Gastrocnemius medialis (tissue), 4 donors: ENCODE results near the gene TNC. TPM values are rescaled to one million over a fixed set of nuclear protein-coding genes. Genes with fewer than 3 reads are reported as not detected.
"Not testable (repeated sequence)": the region's sequence is repeated elsewhere in the genome, so short reads cannot be mapped to it uniquely, and the experiment has no call there.

Experiments
- ATAC-seq, 2 donors: fragments of 150-250 bp; one replicate each; pipeline ENCODE4 v1.9.1; 2016
- DNase-seq, 2 donors: peaks; one replicate each; pipeline ENCODE4 v3.0.0-alpha.2; 2019
- H3K27ac ChIP-seq, 4 donors: fragments of 200-600 bp; sonication (generic); 1 replicate in 1 of 4; 2 replicates in 3 of 4; pipeline ENCODE4 v1.5.1; 2016 to 2018; ENCODE audit warnings: mild to moderate bottlenecking in 2 of 4, moderate library complexity in 1 of 4
- H3K27me3 ChIP-seq, 3 donors: fragments of 200-600 bp; sonication (generic) in 2 of 3; 1 replicate in 1 of 3; 2 replicates in 2 of 3; pipeline versions ENCODE4 v1.5.1 to v1.6.0; 2016 to 2019; ENCODE audit warnings: mild to moderate bottlenecking in 1 of 3, moderate library complexity in 1 of 3
- H3K36me3 ChIP-seq, 2 donors: fragments of 200-600 bp; sonication (generic) in 1 of 2; one replicate each; pipeline ENCODE4 v1.5.1; 2017 to 2018
- H3K4me1 ChIP-seq, 2 donors: fragments of 200-600 bp; sonication (generic) in 1 of 2; one replicate each; pipeline ENCODE4 v1.5.1; 2016 to 2017; ENCODE audit warnings: mild to moderate bottlenecking in 2 of 2
- H3K4me3 ChIP-seq, 4 donors: fragments of 200-600 bp; sonication (generic) in 3 of 4; 1 replicate in 1 of 4; 2 replicates in 3 of 4; pipeline ENCODE4 v1.5.1; 2016 to 2019; ENCODE audit warnings: mild to moderate bottlenecking in 2 of 4
- H3K9me3 ChIP-seq, 3 donors: fragments of 200-600 bp; sonication (generic) in 2 of 3; 1 replicate in 1 of 3; 2 replicates in 2 of 3; pipeline ENCODE4 v1.5.1; 2016 to 2019
- POLR2A ChIP-seq, 2 donors: fragments of 450-650 bp; IDR thresholded peaks; one replicate each; pipeline ENCODE4 v1.6.1; 2017; ENCODE audit warnings: antibody characterized with exemption in 2 of 2, mild to moderate bottlenecking in 2 of 2, moderate library complexity in 2 of 2
- in situ Hi-C, 4 donors: fragments of 200-750 bp; cut with MboI; loops; one replicate each; pipeline versions ENCODE4 v1.15.0 to v1.8.0; 2017; ENCODE audit warnings: low sequenced_read_pairs in 4 of 4
- intact Hi-C: fragments of 100-400 bp; cut with DNase I; formaldehyde crosslinking; loops from one replicate; pipeline ENCODE4 v1.15.1; 2023; ENCODE audit warnings: low total_unique reads
- total RNA-seq, 4 donors: library from RNA; depleted of rRNA; stranded (reverse); fragments of >200 nt; gene quantifications; one replicate each; pipeline versions ENCODE4 v1.1.0 to v1.2.3, GENCODE V29; 2016
- TF ChIP-seq, protein P1 (sequence below), 5 experiments: fragments of 450-650 bp in 3 of 5; fragments of 200-600 bp in 2 of 5; sonication (generic) in 2 of 5; IDR thresholded peaks in 4 of 5; conservative IDR thresholded peaks in 1 of 5; 1 replicate in 4 of 5; 2 replicates in 1 of 5; pipeline ENCODE4 v1.5.1; 2016 to 2019; ENCODE audit warnings: antibody characterized with exemption in 5 of 5, mild to moderate bottlenecking in 3 of 5, moderate library complexity in 3 of 5

Gene TNC
- total RNA-seq, 4 donors from 2014 or later: 4.3 to 17.6 (median 10.7) TPM; not detected in 1

DNA sequence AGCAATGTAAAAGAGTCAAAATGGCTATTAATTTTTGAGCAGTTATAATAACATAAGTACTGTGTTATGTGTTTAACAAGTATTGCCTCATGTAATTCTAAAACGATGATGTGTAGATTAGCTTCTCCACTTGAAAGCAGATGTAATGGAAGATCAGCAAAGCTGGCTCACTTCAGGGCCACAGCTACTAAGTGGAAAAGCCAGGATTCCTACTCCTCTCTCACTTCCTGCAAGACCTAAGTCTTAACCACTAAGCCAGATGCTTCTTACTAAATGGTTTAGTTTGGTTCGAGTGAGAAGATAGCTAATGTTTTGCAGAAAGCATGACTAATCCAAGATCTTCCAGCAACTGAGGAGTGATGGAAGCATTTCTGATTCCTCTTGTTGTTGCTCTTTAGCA, 15.7 kb upstream of the TNC start:
- H3K27ac ChIP-seq: no peak overlapping the region
- no peak overlapping the region for H3K4me3 ChIP-seq
- no peaks in the 10 kb centered on the region for H3K4me1 ChIP-seq
- DNase-seq (no peak), ATAC-seq (no peak)
- in situ Hi-C loops: no loop called here
- intact Hi-C loops: no loop called here
- no peaks in the 10 kb centered on the region for H3K27me3 ChIP-seq
- H3K9me3 ChIP-seq: no peaks in the 10 kb centered on the region
- TF ChIP-seq, protein P1, sequence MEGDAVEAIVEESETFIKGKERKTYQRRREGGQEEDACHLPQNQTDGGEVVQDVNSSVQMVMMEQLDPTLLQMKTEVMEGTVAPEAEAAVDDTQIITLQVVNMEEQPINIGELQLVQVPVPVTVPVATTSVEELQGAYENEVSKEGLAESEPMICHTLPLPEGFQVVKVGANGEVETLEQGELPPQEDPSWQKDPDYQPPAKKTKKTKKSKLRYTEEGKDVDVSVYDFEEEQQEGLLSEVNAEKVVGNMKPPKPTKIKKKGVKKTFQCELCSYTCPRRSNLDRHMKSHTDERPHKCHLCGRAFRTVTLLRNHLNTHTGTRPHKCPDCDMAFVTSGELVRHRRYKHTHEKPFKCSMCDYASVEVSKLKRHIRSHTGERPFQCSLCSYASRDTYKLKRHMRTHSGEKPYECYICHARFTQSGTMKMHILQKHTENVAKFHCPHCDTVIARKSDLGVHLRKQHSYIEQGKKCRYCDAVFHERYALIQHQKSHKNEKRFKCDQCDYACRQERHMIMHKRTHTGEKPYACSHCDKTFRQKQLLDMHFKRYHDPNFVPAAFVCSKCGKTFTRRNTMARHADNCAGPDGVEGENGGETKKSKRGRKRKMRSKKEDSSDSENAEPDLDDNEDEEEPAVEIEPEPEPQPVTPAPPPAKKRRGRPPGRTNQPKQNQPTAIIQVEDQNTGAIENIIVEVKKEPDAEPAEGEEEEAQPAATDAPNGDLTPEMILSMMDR (IDR thresholded peaks at IDR 0.05 in 4 of 5, conservative IDR thresholded peaks at IDR 0.05 in 1 of 5): no peak
- no peak for TF ChIP-seq POLR2A (IDR thresholded peaks at IDR 0.05)
- no peaks in the 10 kb centered on the region for H3K36me3 ChIP-seq

DNA sequence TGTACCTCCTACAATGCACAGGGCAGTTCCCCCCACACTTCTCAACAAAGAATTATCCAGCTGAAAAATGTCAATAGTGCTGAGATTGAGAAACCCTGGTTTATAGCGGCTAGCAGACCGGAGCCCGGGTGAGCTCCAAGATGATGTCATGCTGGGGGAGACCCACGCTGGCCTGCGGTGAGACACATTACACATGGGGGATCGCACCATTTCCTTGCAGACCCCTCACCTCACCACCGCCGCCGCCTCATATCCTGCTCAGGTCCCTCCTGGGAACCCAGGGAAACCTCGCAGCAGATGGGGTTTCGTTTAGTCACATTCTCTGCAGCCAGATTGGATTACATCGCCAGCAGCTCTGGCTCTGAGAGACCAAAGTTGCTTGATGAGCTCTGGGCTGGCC, 14.7 kb upstream of the TNC start:
- no peak for TF ChIP-seq POLR2A (IDR thresholded peaks at IDR 0.05)
- TF ChIP-seq, protein P1 (IDR thresholded peaks at IDR 0.05 in 4 of 5, conservative IDR thresholded peaks at IDR 0.05 in 1 of 5): no peak
- in situ Hi-C loops: no loop called here
- no peaks in the 10 kb centered on the region for H3K27me3 ChIP-seq
- DNase-seq (no peak), ATAC-seq (no peak)
- intact Hi-C loops: no loop called here
- no peaks in the 10 kb centered on the region for H3K9me3 ChIP-seq
- H3K4me1 ChIP-seq: no peaks in the 10 kb centered on the region
- no peaks in the 10 kb centered on the region for H3K36me3 ChIP-seq
- no peak overlapping the region for H3K27ac ChIP-seq
- H3K4me3 ChIP-seq: no peak overlapping the region

DNA sequence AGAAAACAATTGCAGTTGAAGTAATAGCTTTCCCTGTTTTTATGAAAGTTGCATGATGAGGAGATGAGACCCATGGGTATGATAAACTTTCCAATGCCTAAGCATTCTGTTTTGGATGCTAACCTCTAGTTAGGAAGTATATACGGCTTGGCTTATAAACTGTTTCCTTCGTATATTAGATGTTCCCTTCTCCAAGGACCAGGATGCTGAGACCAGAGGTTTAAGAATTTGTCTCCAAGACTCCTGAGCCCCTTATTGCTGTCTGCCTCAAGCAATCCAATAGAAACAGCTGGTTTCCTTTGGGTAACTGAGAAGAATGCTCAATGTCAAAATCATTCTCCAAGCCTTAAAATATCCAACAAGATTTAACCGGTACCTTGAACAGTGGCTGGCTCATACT, 12.2 kb upstream of the TNC start:
- intact Hi-C loops: no loop called here
- Histone ChIP-seq H3K27ac (no peak overlapping the region), H3K9me3 (peaks cover 0 to 6% (median 0%) of the 10 kb centered on the region in 3 donors), H3K27me3 (no peaks in the 10 kb centered on the region), H3K4me3 (no peak overlapping the region), H3K4me1 (no peaks in the 10 kb centered on the region), H3K36me3 (no peaks in the 10 kb centered on the region)
- DNase-seq: no peak
- in situ Hi-C loops: no loop called here
- no peak for TF ChIP-seq POLR2A (IDR thresholded peaks at IDR 0.05)
- TF ChIP-seq, protein P1 (IDR thresholded peaks at IDR 0.05 in 4 of 5, conservative IDR thresholded peaks at IDR 0.05 in 1 of 5): no peak
- no peak for ATAC-seq

DNA sequence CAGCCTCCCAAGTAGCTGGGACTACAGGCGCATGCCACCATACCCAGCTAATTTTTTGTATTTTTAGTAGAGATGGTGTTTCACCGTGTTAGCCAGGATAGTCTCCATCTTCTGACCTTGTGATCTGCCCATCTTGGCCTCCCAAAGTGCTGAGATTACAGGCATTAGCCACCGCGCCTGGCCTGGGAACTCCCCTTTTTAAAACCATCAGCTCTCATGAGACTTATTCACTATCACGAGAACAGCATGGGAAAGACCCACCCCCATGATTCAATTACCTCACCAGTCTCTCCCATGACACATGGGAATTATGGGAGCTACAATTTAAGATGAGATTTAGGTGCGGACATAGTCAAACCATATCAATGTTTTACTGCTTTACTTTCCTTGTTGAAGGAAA, 10.8 kb upstream of the TNC start:
- H3K4me3 ChIP-seq, DNase-seq, H3K9me3 ChIP-seq, intact Hi-C loops, in situ Hi-C loops, H3K27ac ChIP-seq, ATAC-seq, H3K36me3 ChIP-seq, H3K4me1 ChIP-seq, H3K27me3 ChIP-seq: not testable (repeated sequence)

DNA sequence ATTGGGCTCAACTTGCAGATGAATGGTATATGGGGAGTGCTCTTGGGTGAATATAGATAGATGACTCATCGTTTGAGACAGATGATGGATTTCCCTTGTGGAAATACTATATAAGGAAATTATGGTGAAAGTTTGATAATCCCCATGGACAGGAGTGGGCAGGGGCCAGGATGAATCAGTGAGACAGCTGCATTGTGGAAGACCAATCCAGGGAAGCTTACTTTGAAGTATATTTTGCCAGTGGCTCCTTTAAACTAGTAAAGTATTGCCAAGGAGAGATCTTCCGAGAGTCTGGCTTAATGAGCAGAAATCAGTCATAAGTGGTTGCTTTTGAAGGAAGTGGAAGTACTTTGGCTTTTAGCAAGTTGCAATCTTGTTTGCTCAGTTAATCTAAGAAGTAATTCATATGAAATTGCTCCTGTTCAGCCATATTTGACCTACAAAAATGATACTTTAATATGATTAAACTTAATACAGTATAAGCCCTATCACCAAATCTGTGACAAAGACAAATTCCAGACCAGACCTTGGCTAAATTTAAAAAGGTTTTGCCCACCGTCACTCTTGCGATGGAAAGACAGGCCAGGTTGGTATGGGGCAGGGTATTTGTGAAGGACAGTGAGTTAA, 9.3 kb upstream of the TNC start:
- Histone ChIP-seq H3K4me1 (no peaks in the 10 kb centered on the region), H3K27me3 (no peaks in the 10 kb centered on the region), H3K27ac (no peak overlapping the region), H3K36me3 (no peaks in the 10 kb centered on the region), H3K9me3 (peaks cover 0 to 6% (median 0%) of the 10 kb centered on the region in 3 donors), H3K4me3 (no peak overlapping the region)
- intact Hi-C loops (no loop called here), in situ Hi-C loops (no loop called here)
- no peak for TF ChIP-seq POLR2A (IDR thresholded peaks at IDR 0.05)
- TF ChIP-seq, protein P1 (IDR thresholded peaks at IDR 0.05 in 4 of 5, conservative IDR thresholded peaks at IDR 0.05 in 1 of 5): no peak
- no peak for DNase-seq
- no peak for ATAC-seq
